Thyroid gland (tissue), 4 donors: Measurements from ENCODE around the gene MIGA2.

Experiments used
- POLR2A ChIP-seq, 2 donors: fragments of 450-650 bp; IDR thresholded peaks; one replicate each; pipeline ENCODE4 v1.6.1; 2017; ENCODE audit warnings: antibody characterized with exemption in 2 of 2, mild to moderate bottlenecking in 2 of 2, moderate library complexity in 1 of 2
- TF ChIP-seq, protein P1 (sequence below), 6 experiments: fragments of 200-600 bp in 3 of 6; fragments of 450-650 bp in 3 of 6; sonication (generic) in 3 of 6; IDR thresholded peaks; one replicate each; pipeline ENCODE4 v1.5.1; 2016 to 2019; ENCODE audit warnings: antibody characterized with exemption in 6 of 6, mild to moderate bottlenecking in 2 of 6, inconsistent platforms in 1 of 6, moderate library complexity in 1 of 6

DNA sequence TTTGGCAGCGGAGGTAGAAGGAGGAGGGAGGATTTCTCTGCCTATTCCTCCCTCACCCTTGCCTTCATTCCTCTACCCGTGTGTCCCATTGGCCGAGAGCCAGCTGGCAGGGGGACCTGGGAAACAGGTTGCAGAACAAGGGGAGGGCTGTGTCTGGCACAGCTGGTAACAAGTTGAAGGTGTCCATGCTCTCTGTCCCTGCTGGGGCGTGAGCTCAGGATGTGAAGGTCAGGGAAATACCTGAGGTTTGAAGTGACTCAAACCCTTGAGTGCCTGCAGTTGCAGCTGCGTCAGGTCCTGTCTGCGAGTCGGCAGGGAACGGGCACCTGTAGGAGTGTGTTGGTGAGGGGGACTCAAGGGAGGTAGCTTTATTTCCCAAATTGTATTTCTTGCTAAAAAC, 16.2 kb downstream of the MIGA2 start:
- TF ChIP-seq, protein P1, sequence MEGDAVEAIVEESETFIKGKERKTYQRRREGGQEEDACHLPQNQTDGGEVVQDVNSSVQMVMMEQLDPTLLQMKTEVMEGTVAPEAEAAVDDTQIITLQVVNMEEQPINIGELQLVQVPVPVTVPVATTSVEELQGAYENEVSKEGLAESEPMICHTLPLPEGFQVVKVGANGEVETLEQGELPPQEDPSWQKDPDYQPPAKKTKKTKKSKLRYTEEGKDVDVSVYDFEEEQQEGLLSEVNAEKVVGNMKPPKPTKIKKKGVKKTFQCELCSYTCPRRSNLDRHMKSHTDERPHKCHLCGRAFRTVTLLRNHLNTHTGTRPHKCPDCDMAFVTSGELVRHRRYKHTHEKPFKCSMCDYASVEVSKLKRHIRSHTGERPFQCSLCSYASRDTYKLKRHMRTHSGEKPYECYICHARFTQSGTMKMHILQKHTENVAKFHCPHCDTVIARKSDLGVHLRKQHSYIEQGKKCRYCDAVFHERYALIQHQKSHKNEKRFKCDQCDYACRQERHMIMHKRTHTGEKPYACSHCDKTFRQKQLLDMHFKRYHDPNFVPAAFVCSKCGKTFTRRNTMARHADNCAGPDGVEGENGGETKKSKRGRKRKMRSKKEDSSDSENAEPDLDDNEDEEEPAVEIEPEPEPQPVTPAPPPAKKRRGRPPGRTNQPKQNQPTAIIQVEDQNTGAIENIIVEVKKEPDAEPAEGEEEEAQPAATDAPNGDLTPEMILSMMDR (IDR thresholded peaks at IDR 0.05), result no peak
- no peak for TF ChIP-seq POLR2A (IDR thresholded peaks at IDR 0.05)
